Fibroblast of lung (primary cell): Measurements from ENCODE around the gene C10orf143. TPM values are rescaled to one million over a fixed set of nuclear protein-coding genes. Genes with fewer than 3 reads are reported as not detected.

Experiments
- DNase-seq, 2 donors: peaks; one replicate each; pipeline versions ENCODE4 v3.0.0 to v3.0.0-alpha.2; 2010; ENCODE audit warnings: low read depth in 2 of 2
- H2AFZ ChIP-seq: 2 replicates; pipeline ENCODE4 v1.5.1; 2012; ENCODE audit warnings: low read length, control low read depth, inconsistent platforms
- H3K27ac ChIP-seq: 2 replicates; pipeline ENCODE4 v1.5.1; 2011; ENCODE audit warnings: low read length, control low read depth; ENCODE audit not compliant: insufficient read depth
- H3K27me3 ChIP-seq: 2 replicates; pipeline ENCODE4 v1.5.1; 2011; ENCODE audit warnings: mild to moderate bottlenecking, low read length; ENCODE audit not compliant: control insufficient read depth, insufficient read depth
- H3K36me3 ChIP-seq: 2 replicates; pipeline ENCODE4 v1.5.1; 2011; ENCODE audit warnings: low read length; ENCODE audit not compliant: control insufficient read depth, insufficient read depth
- H3K4me1 ChIP-seq: 2 replicates; pipeline ENCODE4 v1.5.1; 2011; ENCODE audit warnings: low read length; ENCODE audit not compliant: control insufficient read depth, insufficient read depth; ENCODE audit errors: extremely low read depth
- H3K4me2 ChIP-seq: 2 replicates; pipeline ENCODE4 v1.5.1; 2011; ENCODE audit warnings: low read length, control low read depth; ENCODE audit not compliant: insufficient read depth; ENCODE audit errors: extremely low read depth
- H3K4me3 ChIP-seq, 4 experiments: fragments of 200-600 bp in 1 of 4; sonication (generic) in 1 of 4; replicated peaks in 1 of 4; 2 replicates each; pipeline ENCODE4 v1.5.1; 2011 to 2016; ENCODE audit warnings: low read length in 4 of 4, low read depth in 3 of 4, mild to moderate bottlenecking in 3 of 4, control low read depth in 2 of 4, inconsistent platforms in 1 of 4, mixed read lengths in 1 of 4; ENCODE audit not compliant: insufficient read depth in 1 of 4; ENCODE audit errors: control extremely low read depth in 1 of 4
- H3K79me2 ChIP-seq: 2 replicates; pipeline ENCODE4 v1.5.1; 2012; ENCODE audit warnings: mild to moderate bottlenecking, low read length, inconsistent platforms; ENCODE audit not compliant: control insufficient read depth, insufficient read depth
- H3K9ac ChIP-seq: 2 replicates; pipeline ENCODE4 v1.5.1; 2011; ENCODE audit warnings: mild to moderate bottlenecking, low read length, control low read depth; ENCODE audit not compliant: insufficient read depth
- H3K9me3 ChIP-seq: 2 replicates; pipeline ENCODE4 v1.5.1; 2012; ENCODE audit warnings: low read depth, low read length; ENCODE audit not compliant: control insufficient read depth, insufficient read depth
- H4K20me1 ChIP-seq: 2 replicates; pipeline ENCODE4 v1.5.1; 2011; ENCODE audit warnings: low read length; ENCODE audit not compliant: control insufficient read depth, insufficient read depth; ENCODE audit errors: extremely low read depth
- CTCF ChIP-seq, 2 donors: IDR thresholded peaks in 1 of 2; conservative IDR thresholded peaks in 1 of 2; 1 replicate in 1 of 2; 2 replicates in 1 of 2; pipeline ENCODE4 v1.5.1; 2011 to 2012; ENCODE audit warnings: low read length in 2 of 2, control low read depth in 1 of 2, inconsistent platforms in 1 of 2, low read depth in 1 of 2, mild to moderate bottlenecking in 1 of 2
- EZH2 ChIP-seq: IDR thresholded peaks from 2 replicates; pipeline ENCODE4 v1.5.1; 2012; ENCODE audit warnings: low read length, control low read depth, mild to moderate bottlenecking; ENCODE audit errors: missing control alignments
- polyA plus RNA-seq, 2 donors: library from polyadenylated mRNA; depleted of rRNA in 1 of 2; stranded (reverse) in 1 of 2; unstranded in 1 of 2; fragments of >200 nt; gene quantifications; 2 replicates each; pipeline ENCODE4 v1.2.1, GENCODE V29; 2011 to 2012; ENCODE audit warnings: missing spikeins in 1 of 2
- total RNA-seq: library from RNA; depleted of rRNA; stranded (reverse); fragments of >200 nt; gene quantifications from 2 replicates; pipeline ENCODE4 v1.2.1, GENCODE V29; 2014

The C10orf143 gene
- total and polyA plus RNA-seq, 2 donors (not counting 1 experiment from before 2014, with no cell fraction given): 1.5 to 2.0 TPM

GRCh38 chr10:130016095-130016494 lies 94.5 kb downstream of the C10orf143 start:
- no peaks in the 10 kb centered on the region for H3K27me3 ChIP-seq
- TF ChIP-seq EZH2 (no peak), CTCF (conservative IDR thresholded peaks at IDR 0.05 in 1 of 2, IDR thresholded peaks at IDR 0.05 in 1 of 2; ENCODE audit: low read depth in 1 of 2, low read length in 2 of 2) (no peak)
- no peaks in the 10 kb centered on the region for H3K36me3 ChIP-seq
- H3K9ac ChIP-seq: no peak overlapping the region
- no peaks in the 10 kb centered on the region for H3K9me3 ChIP-seq
- no peak for DNase-seq
- H3K27ac ChIP-seq: no peak overlapping the region
- H3K79me2 ChIP-seq: no peaks in the 10 kb centered on the region
- peaks cover 4% of the 10 kb centered on the region for H3K4me1 ChIP-seq
- H3K4me2 ChIP-seq: no peak overlapping the region
- H4K20me1 ChIP-seq: no peaks in the 10 kb centered on the region
- no peak overlapping the region for H3K4me3 ChIP-seq
- no peak overlapping the region for H2AFZ ChIP-seq

DNA sequence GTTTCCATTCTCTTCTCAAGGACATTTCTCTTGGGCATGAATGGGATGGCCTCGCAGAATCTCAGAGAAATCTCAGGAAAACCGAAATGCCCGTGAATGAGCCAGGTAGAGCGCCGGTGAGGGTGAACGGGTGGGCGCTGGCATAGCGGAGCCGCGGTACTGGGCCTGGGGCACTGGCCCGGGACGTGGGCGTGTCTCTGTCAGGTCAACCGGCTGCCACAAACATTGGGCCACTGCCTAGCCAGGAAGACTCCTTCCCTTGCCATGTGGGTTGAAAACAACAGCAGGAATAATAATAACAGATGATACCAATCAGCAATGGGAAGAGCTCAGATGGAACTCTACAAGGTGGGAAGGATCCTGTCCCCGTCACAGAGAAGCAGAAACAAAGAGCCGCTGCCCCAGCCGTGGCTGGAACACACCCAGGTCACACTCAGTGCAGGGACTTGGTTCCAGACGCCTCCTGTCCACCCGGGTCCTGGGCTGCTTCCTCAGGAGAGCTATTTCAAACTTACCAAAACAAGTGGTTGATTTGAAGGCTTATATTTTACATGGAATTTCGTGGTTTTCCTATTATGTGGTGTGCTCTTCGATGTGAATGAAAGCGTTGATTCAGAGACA lies 95.4 kb downstream of the C10orf143 start:
- H3K79me2 ChIP-seq: no peaks in the 10 kb centered on the region
- no peaks in the 10 kb centered on the region for H3K27me3 ChIP-seq
- no peaks in the 10 kb centered on the region for H3K4me1 ChIP-seq
- no peak overlapping the region for H3K4me3 ChIP-seq
- H3K36me3 ChIP-seq: no peaks in the 10 kb centered on the region
- TF ChIP-seq EZH2 (no peak), CTCF (conservative IDR thresholded peaks at IDR 0.05 in 1 of 2, IDR thresholded peaks at IDR 0.05 in 1 of 2; ENCODE audit: low read depth in 1 of 2, low read length in 2 of 2) (no peak)
- no peak overlapping the region for H2AFZ ChIP-seq
- H3K4me2 ChIP-seq: no peak overlapping the region
- no peaks in the 10 kb centered on the region for H4K20me1 ChIP-seq
- H3K9ac ChIP-seq: no peak overlapping the region
- DNase-seq: no peak
- H3K27ac ChIP-seq: no peak overlapping the region
- no peaks in the 10 kb centered on the region for H3K9me3 ChIP-seq

DNA sequence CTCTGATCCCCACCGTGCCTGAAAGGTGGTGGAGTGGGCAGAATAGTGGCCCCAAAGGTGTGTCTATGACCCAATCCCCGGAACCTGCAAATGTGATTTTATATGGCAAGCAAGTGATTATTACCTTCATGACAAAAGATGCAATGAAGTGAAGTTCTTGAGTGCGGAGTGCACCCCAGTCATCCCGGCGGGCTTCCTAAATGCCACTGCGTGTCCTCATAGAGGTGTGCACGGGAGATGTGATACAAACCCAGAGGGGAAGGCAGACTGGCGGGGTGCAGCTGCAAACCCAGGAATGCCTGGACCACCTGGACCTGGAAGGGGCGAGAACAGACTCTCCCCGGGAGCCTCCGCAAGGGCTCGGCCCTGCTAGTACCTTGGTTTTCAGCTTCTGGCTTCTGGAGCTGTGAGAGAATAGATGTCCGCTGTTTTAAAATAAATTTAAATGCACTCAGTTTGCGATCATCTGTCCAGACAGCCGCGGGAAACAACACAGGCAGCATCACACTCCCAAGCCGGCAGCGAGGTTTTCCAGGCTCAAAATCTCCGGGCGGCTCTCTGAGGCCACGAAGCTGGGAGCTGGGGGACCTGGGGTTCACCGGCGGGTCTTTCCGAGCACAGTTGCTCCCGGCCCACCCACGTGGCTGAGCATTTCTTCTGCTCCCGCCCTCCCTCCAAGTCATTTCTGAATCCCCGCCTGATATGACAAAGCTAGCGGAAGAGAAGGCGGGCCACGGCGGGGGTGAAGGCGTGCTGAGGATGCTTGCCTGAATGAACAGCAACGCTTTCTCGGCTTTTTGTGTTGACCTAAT lies 96.2 kb downstream of the C10orf143 start:
- no peak for TF ChIP-seq CTCF (conservative IDR thresholded peaks at IDR 0.05 in 1 of 2, IDR thresholded peaks at IDR 0.05 in 1 of 2; ENCODE audit: low read depth in 1 of 2, low read length in 2 of 2)
- TF ChIP-seq EZH2: no peak
- Histone ChIP-seq H3K9me3 (no peaks in the 10 kb centered on the region), H3K36me3 (no peaks in the 10 kb centered on the region), H3K4me1 (no peaks in the 10 kb centered on the region), H3K27me3 (no peaks in the 10 kb centered on the region), H3K4me2 (no peak overlapping the region), H3K4me3 (no peak overlapping the region), H3K27ac (no peak overlapping the region), H3K9ac (no peak overlapping the region), H2AFZ (no peak overlapping the region), H3K79me2 (no peaks in the 10 kb centered on the region), H4K20me1 (no peaks in the 10 kb centered on the region)
- DNase-seq: peak in 1 of 2 donors; percentile 12
